Neural progenitor cell (in vitro differentiated cells): ENCODE results near the gene PPM1D.

Experiments
- CTCF ChIP-seq: fragments of 200-600 bp; sonication (generic); IDR thresholded peaks from 2 replicates; pipeline ENCODE4 v1.5.1; 2017; ENCODE audit warnings: antibody characterized with exemption, mild to moderate bottlenecking
- EZH2 ChIP-seq: fragments of 200-600 bp; sonication (generic); IDR thresholded peaks from 2 replicates; pipeline ENCODE4 v1.6.1; 2017; ENCODE audit warnings: antibody characterized with exemption, mild to moderate bottlenecking, moderate library complexity
- EZH2phosphoT487 ChIP-seq: fragments of 200-600 bp; sonication (generic); IDR thresholded peaks from 2 replicates; pipeline ENCODE4 v1.6.1; 2017; ENCODE audit warnings: antibody characterized with exemption

GRCh38 chr17:60647705-60648104 lies 47.7 kb downstream of the PPM1D start:
- no peak for TF ChIP-seq CTCF
- no peak for TF ChIP-seq EZH2
- TF ChIP-seq EZH2phosphoT487, result no peak
